IMR-90 (cell line): Measurements from ENCODE around the gene MKKS. TPM values are rescaled to one million over a fixed set of nuclear protein-coding genes. Genes with fewer than 3 reads are reported as not detected.

ENCODE experiments used
- ATAC-seq: fragments of 200-7000 bp; cut with Tn5 transposase; 2 replicates; pipeline ENCODE4 v1.9.1; 2020; ENCODE audit warnings: low read depth, mild to moderate bottlenecking, moderate library complexity
- BruUV-seq: library from RNA; stranded (reverse); fragments of 400-500 nt; replicated peaks from 2 replicates; lab custom pipeline; 2021; lab: Mats Ljungman, UMichigan
- CTCF ChIA-PET: fragments of 300-600 bp; formaldehyde crosslinking; extraction: SDS; loops from one replicate; lab custom pipeline; 2021; ENCODE audit warnings: antibody characterized with exemption; lab: Yijun Ruan, JAX
- POLR2A ChIA-PET: fragments of 300-600 bp; sonication (Branson Sonifier 250); formaldehyde crosslinking; loops from one replicate; lab custom pipeline; 2022; ENCODE audit warnings: antibody characterized with exemption; ENCODE audit not compliant: unreplicated experiment; lab: Charles Lee
- DNase-seq: peaks from one replicate; pipeline ENCODE4 v3.0.0; 2013
- H2AFZ ChIP-seq: replicated peaks from 2 replicates; pipeline ENCODE3; 2013; ENCODE audit warnings: low read length, mild to moderate bottlenecking; ENCODE audit not compliant: poor library complexity
- H2AK5ac ChIP-seq: 2 replicates; pipeline ENCODE4 v1.6.1; 2013; ENCODE audit warnings: low read depth, low read length, inconsistent platforms
- H2AK9ac ChIP-seq: replicated peaks from 2 replicates; pipeline ENCODE3; 2013; ENCODE audit warnings: mild to moderate bottlenecking, low read depth, low read length, moderate library complexity; ENCODE audit not compliant: poor library complexity
- H2BK120ac ChIP-seq: 2 replicates; pipeline ENCODE4 v1.6.1; 2013; ENCODE audit warnings: low read depth, low read length, inconsistent platforms
- H2BK15ac ChIP-seq: 3 replicates; pipeline ENCODE4 v1.6.1; 2013; ENCODE audit warnings: low read depth, low read length, inconsistent platforms
- H2BK20ac ChIP-seq: 2 replicates; pipeline ENCODE4 v1.6.1; 2013; ENCODE audit warnings: low read depth, mild to moderate bottlenecking, inconsistent platforms, low read length, moderate library complexity
- H2BK5ac ChIP-seq: 2 replicates; pipeline ENCODE4 v1.6.1; 2013; ENCODE audit warnings: mild to moderate bottlenecking, low read depth, low read length, inconsistent platforms; ENCODE audit not compliant: poor library complexity, severe bottlenecking
- H3K14ac ChIP-seq: replicated peaks from 2 replicates; pipeline ENCODE4 v1.6.1; 2013; ENCODE audit warnings: low read depth, low read length, inconsistent platforms
- H3K18ac ChIP-seq: 2 replicates; pipeline ENCODE4 v1.6.1; 2013; ENCODE audit warnings: low read depth, low read length, control low read depth
- H3K23ac ChIP-seq: 2 replicates; pipeline ENCODE4 v1.6.1; 2013; ENCODE audit warnings: low read depth, low read length, inconsistent platforms
- H3K27ac ChIP-seq: 2 replicates; pipeline ENCODE4 v1.5.1; 2013; ENCODE audit warnings: mild to moderate bottlenecking, control low read depth, low read length; ENCODE audit not compliant: insufficient read depth
- H3K27me3 ChIP-seq: 2 replicates; pipeline ENCODE4 v1.6.1; 2013; ENCODE audit warnings: low read length; ENCODE audit not compliant: control insufficient read depth, insufficient read depth
- H3K36me3 ChIP-seq: 2 replicates; pipeline ENCODE4 v1.6.1; 2013; ENCODE audit warnings: low read length, mixed read lengths; ENCODE audit not compliant: control insufficient read depth, insufficient read depth
- H3K4ac ChIP-seq: 2 replicates; pipeline ENCODE4 v1.6.1; 2013; ENCODE audit warnings: low read depth, low read length, inconsistent platforms
- H3K4me1 ChIP-seq: 2 replicates; pipeline ENCODE4 v1.6.1; 2013; ENCODE audit warnings: low read length, mixed read lengths; ENCODE audit not compliant: control insufficient read depth, insufficient read depth
- H3K4me2 ChIP-seq: 2 replicates; pipeline ENCODE4 v1.6.1; 2013; ENCODE audit warnings: low read depth, mild to moderate bottlenecking, control low read depth, low read length, moderate library complexity
- H3K4me3 ChIP-seq: 2 replicates; pipeline ENCODE4 v1.5.1; 2013; ENCODE audit warnings: low read depth, mild to moderate bottlenecking, control low read depth, low read length, moderate library complexity; ENCODE audit not compliant: insufficient read depth
- H3K56ac ChIP-seq: 2 replicates; pipeline ENCODE4 v1.6.1; 2013; ENCODE audit warnings: low read length, inconsistent platforms; ENCODE audit not compliant: insufficient read depth; ENCODE audit errors: extremely low read depth
- H3K79me1 ChIP-seq, 2 experiments: 2 replicates each; pipeline ENCODE4 v1.6.1; 2013; ENCODE audit warnings: low read length in 2 of 2, inconsistent platforms in 1 of 2, low read depth in 1 of 2
- H3K9ac ChIP-seq: 2 replicates; pipeline ENCODE4 v1.6.1; 2013; ENCODE audit warnings: low read depth, low read length, control low read depth
- H3K9me1 ChIP-seq: 2 replicates; pipeline ENCODE4 v1.6.1; 2013; ENCODE audit warnings: low read length, inconsistent platforms; ENCODE audit not compliant: insufficient read depth
- H3K9me3 ChIP-seq: 2 replicates; pipeline ENCODE4 v1.6.1; 2013; ENCODE audit warnings: low read length; ENCODE audit not compliant: control insufficient read depth, insufficient read depth
- H4K20me1 ChIP-seq: 2 replicates; pipeline ENCODE4 v1.6.1; 2013; ENCODE audit warnings: low read length, inconsistent platforms; ENCODE audit not compliant: insufficient read depth
- H4K5ac ChIP-seq: 2 replicates; pipeline ENCODE4 v1.6.1; 2013; ENCODE audit warnings: mild to moderate bottlenecking, low read depth, low read length, control low read depth
- H4K8ac ChIP-seq, 2 experiments: 2 replicates each; pipeline ENCODE4 v1.6.1; 2013; ENCODE audit warnings: low read depth in 2 of 2, low read length in 2 of 2, control low read depth in 1 of 2, inconsistent platforms in 1 of 2
- H4K91ac ChIP-seq: 2 replicates; pipeline ENCODE4 v1.6.1; 2013; ENCODE audit warnings: low read depth, low read length, inconsistent platforms; ENCODE audit not compliant: insufficient read depth
- BHLHE40 ChIP-seq: fragments of 150-350 bp; IDR thresholded peaks from 2 replicates; pipeline ENCODE4 v1.6.1; 2016; ENCODE audit warnings: mild to moderate bottlenecking, low read depth, low read length
- CEBPB ChIP-seq: IDR thresholded peaks from 2 replicates; pipeline ENCODE4 v1.6.1; 2012; ENCODE audit warnings: low read depth, low read length, improper control_type of control experiment
- CHD1 ChIP-seq: IDR thresholded peaks from 2 replicates; pipeline ENCODE4 v1.6.1; 2012; ENCODE audit warnings: low read depth, low read length, improper control_type of control experiment
- ELK1 ChIP-seq: fragments of 150-350 bp; IDR thresholded peaks from 2 replicates; pipeline ENCODE4 v1.6.1; 2016; ENCODE audit warnings: low read depth, mild to moderate bottlenecking, low read length, moderate library complexity, borderline replicate concordance
- FOS ChIP-seq: fragments of 150-350 bp; IDR thresholded peaks from 2 replicates; pipeline ENCODE4 v1.6.1; 2016; ENCODE audit warnings: low read depth, low read length
- MAFK ChIP-seq: IDR thresholded peaks from 2 replicates; pipeline ENCODE4 v1.6.1; 2012; ENCODE audit warnings: low read depth, low read length, improper control_type of control experiment
- MAZ ChIP-seq: IDR thresholded peaks from 2 replicates; pipeline ENCODE4 v1.6.1; 2012; ENCODE audit warnings: low read depth, mild to moderate bottlenecking, low read length, improper control_type of control experiment, moderate library complexity, borderline replicate concordance
- MXI1 ChIP-seq: IDR thresholded peaks from 2 replicates; pipeline ENCODE4 v1.6.1; 2012; ENCODE audit warnings: low read depth, mild to moderate bottlenecking, low read length, moderate library complexity, borderline replicate concordance
- NFE2L2 ChIP-seq: fragments of 150-350 bp; IDR thresholded peaks from 2 replicates; pipeline ENCODE4 v1.6.1; 2016; ENCODE audit warnings: low read depth, mild to moderate bottlenecking, low read length
- POLR2A ChIP-seq: IDR thresholded peaks from 2 replicates; pipeline ENCODE4 v1.6.1; 2012; ENCODE audit warnings: mild to moderate bottlenecking, low read depth, low read length
- RAD21 ChIP-seq: IDR thresholded peaks from 2 replicates; pipeline ENCODE4 v1.6.1; 2012; ENCODE audit warnings: low read length, improper control_type of control experiment
- RCOR1 ChIP-seq: IDR thresholded peaks from 2 replicates; pipeline ENCODE4 v1.6.1; 2012; ENCODE audit warnings: mild to moderate bottlenecking, low read length, improper control_type of control experiment; ENCODE audit not compliant: insufficient replicate concordance
- RFX5 ChIP-seq: IDR thresholded peaks from 2 replicates; pipeline ENCODE4 v1.8.0; 2012; ENCODE audit warnings: low read depth, mild to moderate bottlenecking, low read length, moderate library complexity
- SMC3 ChIP-seq: fragments of 150-350 bp; IDR thresholded peaks from 2 replicates; pipeline ENCODE4 v1.6.1; 2016; ENCODE audit warnings: low read depth, mild to moderate bottlenecking, antibody characterized with exemption, low read length, moderate library complexity
- USF2 ChIP-seq: fragments of 150-350 bp; IDR thresholded peaks from 2 replicates; pipeline ENCODE4 v1.6.1; 2017; ENCODE audit warnings: mild to moderate bottlenecking, antibody characterized with exemption, low read length, low read depth
- dilution Hi-C: fragments of 300-500 bp; cut with HindIII; formaldehyde crosslinking; loops from one replicate; pipeline ENCODE4 v1.14.3; 2018; ENCODE audit warnings: low sequenced_read_pairs; ENCODE audit not compliant: unreplicated experiment
- in situ Hi-C: fragments of 300-500 bp; cut with MboI; formaldehyde crosslinking; loops from 3 replicates; pipeline ENCODE4 v1.14.3; 2019; ENCODE audit warnings: low sequenced_read_pairs, inconsistent platforms, mixed read lengths
- intact Hi-C: fragments of 100-400 bp; cut with micrococcal nuclease; formaldehyde crosslinking; loops from 2 replicates; pipeline ENCODE4 v1.10.0; 2022
- polyA plus RNA-seq, 3 experiments: library from polyadenylated mRNA; depleted of rRNA; stranded (reverse); fragments of >200 nt; gene quantifications; 2 replicates each; pipeline ENCODE4 v1.2.3, GENCODE V29; 2012; ENCODE audit warnings: low replicate concordance in 1 of 3
- total RNA-seq: library from RNA; depleted of rRNA; stranded (reverse); fragments of >200 nt; gene quantifications from 2 replicates; pipeline ENCODE4 v1.2.3, GENCODE V29; 2012
- TF ChIP-seq, protein P1 (sequence below): conservative IDR thresholded peaks from 2 replicates; pipeline ENCODE4 v1.5.1; 2012; ENCODE audit warnings: mild to moderate bottlenecking, low read depth, low read length, improper control_type of control experiment

The MKKS gene
- total and polyA plus RNA-seq, 2 of the 4 experiments (the other 2 are of a cell fraction): 6.9 to 7.5 TPM

DNA sequence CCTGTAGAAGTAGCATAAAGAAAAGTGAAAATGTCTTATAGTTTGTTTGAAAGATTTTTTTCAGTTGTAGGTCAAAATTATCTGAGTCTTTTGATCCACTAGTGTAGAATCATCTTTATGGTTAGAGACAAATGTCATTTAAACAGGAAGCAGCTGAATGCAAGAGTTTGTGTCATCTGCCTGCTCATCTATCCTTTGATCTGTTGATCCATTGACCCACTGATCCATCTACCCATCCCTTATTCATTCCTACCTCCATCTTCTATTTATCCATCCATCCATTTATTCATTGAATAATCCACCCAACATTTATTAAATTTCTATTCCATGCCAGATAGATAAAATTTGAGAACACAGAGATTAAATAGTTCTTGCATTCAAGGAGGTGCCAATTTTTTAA lies 62.6 kb downstream of the MKKS start:
- no peak for DNase-seq
- H3K18ac ChIP-seq: no peak overlapping the region
- H3K4me2 ChIP-seq: no peak overlapping the region
- no peaks in the 10 kb centered on the region; a peak in 1 of 4 replicates for H3K79me1 ChIP-seq
- H2AK5ac ChIP-seq: no peak overlapping the region
- H3K27me3 ChIP-seq: no peaks in the 10 kb centered on the region
- no peak for ATAC-seq
- H2BK15ac ChIP-seq: no peak overlapping the region
- intact Hi-C loops: no loop called here
- H3K36me3 ChIP-seq: no peaks in the 10 kb centered on the region
- H4K8ac ChIP-seq: no peak overlapping the region
- no peak overlapping the region for H2AFZ ChIP-seq
- H3K56ac ChIP-seq: no peak overlapping the region
- H3K4me1 ChIP-seq: peaks cover 8% of the 10 kb centered on the region
- H3K4ac ChIP-seq: no peak overlapping the region
- no peak overlapping the region for H2BK120ac ChIP-seq
- no peak overlapping the region for H3K9ac ChIP-seq
- in situ Hi-C loops: no loop called here
- no peak overlapping the region for H4K5ac ChIP-seq
- ChIA-PET CTCF (interaction anchor here (0.9 kb wide), 1 partner anchor 14 kb away, joined by 3 read pairs; no protein-coding TSS in a partner anchor), POLR2A (no interaction called here)
- no peak overlapping the region for H3K23ac ChIP-seq
- H3K9me1 ChIP-seq: peaks cover 5% of the 10 kb centered on the region
- H4K20me1 ChIP-seq: no peaks in the 10 kb centered on the region
- H3K27ac ChIP-seq: no peak overlapping the region
- H4K91ac ChIP-seq: no peak overlapping the region
- no peak overlapping the region for H3K4me3 ChIP-seq
- TF ChIP-seq MAFK: no peak
- TF ChIP-seq RAD21: no peak
- no peak for TF ChIP-seq SMC3
- TF ChIP-seq MXI1: no peak
- no peak for TF ChIP-seq ELK1
- TF ChIP-seq NFE2L2: no peak
- no peak for TF ChIP-seq FOS
- TF ChIP-seq MAZ: no peak
- no peak for TF ChIP-seq BHLHE40
- no peak for TF ChIP-seq RCOR1
- TF ChIP-seq POLR2A: no peak
- no peak for TF ChIP-seq CHD1
- no peak for TF ChIP-seq CEBPB
- TF ChIP-seq USF2: no peak
- TF ChIP-seq, protein P1, sequence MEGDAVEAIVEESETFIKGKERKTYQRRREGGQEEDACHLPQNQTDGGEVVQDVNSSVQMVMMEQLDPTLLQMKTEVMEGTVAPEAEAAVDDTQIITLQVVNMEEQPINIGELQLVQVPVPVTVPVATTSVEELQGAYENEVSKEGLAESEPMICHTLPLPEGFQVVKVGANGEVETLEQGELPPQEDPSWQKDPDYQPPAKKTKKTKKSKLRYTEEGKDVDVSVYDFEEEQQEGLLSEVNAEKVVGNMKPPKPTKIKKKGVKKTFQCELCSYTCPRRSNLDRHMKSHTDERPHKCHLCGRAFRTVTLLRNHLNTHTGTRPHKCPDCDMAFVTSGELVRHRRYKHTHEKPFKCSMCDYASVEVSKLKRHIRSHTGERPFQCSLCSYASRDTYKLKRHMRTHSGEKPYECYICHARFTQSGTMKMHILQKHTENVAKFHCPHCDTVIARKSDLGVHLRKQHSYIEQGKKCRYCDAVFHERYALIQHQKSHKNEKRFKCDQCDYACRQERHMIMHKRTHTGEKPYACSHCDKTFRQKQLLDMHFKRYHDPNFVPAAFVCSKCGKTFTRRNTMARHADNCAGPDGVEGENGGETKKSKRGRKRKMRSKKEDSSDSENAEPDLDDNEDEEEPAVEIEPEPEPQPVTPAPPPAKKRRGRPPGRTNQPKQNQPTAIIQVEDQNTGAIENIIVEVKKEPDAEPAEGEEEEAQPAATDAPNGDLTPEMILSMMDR: no peak
- no peak for TF ChIP-seq RFX5
- no peaks in the 10 kb centered on the region for H3K9me3 ChIP-seq
- no peak overlapping the region for H2BK5ac ChIP-seq
- no peak overlapping the region for H2AK9ac ChIP-seq
- no peak overlapping the region for H2BK20ac ChIP-seq
- dilution Hi-C loops: no loop called here
- H3K14ac ChIP-seq: no peak overlapping the region
- BruUV-seq: no TSS peak
